Heart left ventricle (tissue), 16 donors: ENCODE data around the gene DIO3. TPM values are rescaled to one million over a fixed set of nuclear protein-coding genes. Genes with fewer than 3 reads are reported as not detected.

Experiments
- ATAC-seq, 4 donors: fragments of 200-7000 bp; cut with Tn5 transposase; one replicate each; pipeline ENCODE4 v1.9.1; 2020 to 2022; ENCODE audit warnings: moderate library complexity in 4 of 4, mild to moderate bottlenecking in 3 of 4, moderate number of reproducible peaks in 1 of 4
- DNase-seq, 5 donors: peaks; one replicate each; pipeline ENCODE4 v3.0.0-alpha.2; 2020
- H3K27ac ChIP-seq, 12 donors: fragments of 200-600 bp; sonication (generic) in 4 of 12; one replicate each; pipeline versions ENCODE4 v1.5.0 to v1.8.0; 2016 to 2022; ENCODE audit warnings: mild to moderate bottlenecking in 2 of 12
- H3K27me3 ChIP-seq, 9 donors: fragments of 200-600 bp; sonication (generic) in 2 of 9; one replicate each; pipeline versions ENCODE4 v1.5.1 to v1.8.0; 2016 to 2022; ENCODE audit warnings: mild to moderate bottlenecking in 3 of 9
- H3K36me3 ChIP-seq, 9 donors: fragments of 200-600 bp; sonication (generic) in 2 of 9; one replicate each; pipeline versions ENCODE4 v1.5.0 to v1.8.0; 2018 to 2022; ENCODE audit warnings: mild to moderate bottlenecking in 2 of 9
- H3K4me1 ChIP-seq, 12 donors: fragments of 200-600 bp; sonication (generic) in 4 of 12; one replicate each; pipeline versions ENCODE4 v1.5.0 to v1.8.0; 2016 to 2022; ENCODE audit warnings: mild to moderate bottlenecking in 3 of 12
- H3K4me3 ChIP-seq, 12 donors: fragments of 200-600 bp; sonication (generic) in 4 of 12; one replicate each; pipeline versions ENCODE4 v1.5.0 to v1.8.0; 2017 to 2022; ENCODE audit warnings: mild to moderate bottlenecking in 9 of 12, moderate library complexity in 4 of 12
- H3K9me3 ChIP-seq, 12 donors: fragments of 200-600 bp; sonication (generic) in 4 of 12; one replicate each; pipeline versions ENCODE4 v1.5.0 to v1.8.0; 2016 to 2022; ENCODE audit warnings: mild to moderate bottlenecking in 1 of 12
- POLR2A ChIP-seq, 2 donors: fragments of 450-650 bp; IDR thresholded peaks; one replicate each; pipeline ENCODE4 v1.6.1; 2017; ENCODE audit warnings: antibody characterized with exemption in 2 of 2, mild to moderate bottlenecking in 2 of 2, moderate library complexity in 2 of 2
- WGBS, 4 donors: extraction: QIAGEN DNeasy Blood & Tissue Kit in 2 of 4; methylation state at CpG; one replicate each; pipeline versions ENCODE4 v1.1.5 to v1.1.7; 2013 to 2018; 5-methylcytosine and 5-hydroxymethylcytosine counted together
- intact Hi-C, 10 donors: fragments of 100-400 bp; cut with DNase I; formaldehyde crosslinking; loops; one replicate each; pipeline versions ENCODE4 v1.11.1 to v1.14.2; 2022
- polyA plus RNA-seq, 2 donors: library from polyadenylated mRNA; stranded (reverse); fragments of 200-250 nt; gene quantifications; one replicate each; pipeline ENCODE4 v1.2.3, GENCODE V29; 2013
- total RNA-seq, 9 donors: library from RNA; depleted of rRNA in 2 of 9; stranded (reverse); fragments of >200 nt in 2 of 9; fragmentation: NEBNext Ultra II Directional in 3 of 9; extraction: Animal tissue kit (Norgen Biotek cat#: 25700) in 3 of 9; gene quantifications; one replicate each; pipeline versions ENCODE4 v1.1.0 to v1.2.4, GENCODE V29; 2016 to 2023
- TF ChIP-seq, protein P1 (sequence below), 12 donors: fragments of 200-600 bp; sonication (generic) in 4 of 12; IDR thresholded peaks; one replicate each; pipeline versions ENCODE4 v1.5.0 to v1.8.0; 2018 to 2022; ENCODE audit warnings: antibody characterized with exemption in 12 of 12, mild to moderate bottlenecking in 5 of 12
- donor health status: ischemic (EF 13 %, LVEDD 7.1; RV severe dilation, severe dysfunction).
- donor health status: healthy with polysubstance abuse.
- donor health status: DM: no; HTN: yes; CAD: no.
- donor health status: DM: no; HTN: no; CAD: no.
- donor health status: ischemic (EF 25% LVEDD 6.9; RV normal size, moderate dysfunction).
- donor health status: ischemic (EF 25% LVEDD 5.7; RV mildly dilated, moderate dysfunction).
- donor health status: healthy.
- donor health status: DM: yes; HTN: yes; CAD: no.
- donor health status: ischemic (EF 35%, LVEDD 5.7; RV mildly dilated, moderate dysfunction).
- donor health status: nonischemic (EF 11% LVEDD 7.7; RV severe dilation, severe dysfunction).
- donor health status: DM: yes; HTN: yes; CAD: no.
- donor health status: PGD.
- donor health status: ischemic (EF 29% LVEDD 5.4; RV normal size, mild dysfunction).
- donor health status: nonischemic (EF 23%, LVEDD 6.1; RV moderate dilation, normal function).

DIO3 gene
- total and polyA plus RNA-seq, 11 donors = 0.12 to 0.48 (median 0.24) TPM; not detected in 6

DNA sequence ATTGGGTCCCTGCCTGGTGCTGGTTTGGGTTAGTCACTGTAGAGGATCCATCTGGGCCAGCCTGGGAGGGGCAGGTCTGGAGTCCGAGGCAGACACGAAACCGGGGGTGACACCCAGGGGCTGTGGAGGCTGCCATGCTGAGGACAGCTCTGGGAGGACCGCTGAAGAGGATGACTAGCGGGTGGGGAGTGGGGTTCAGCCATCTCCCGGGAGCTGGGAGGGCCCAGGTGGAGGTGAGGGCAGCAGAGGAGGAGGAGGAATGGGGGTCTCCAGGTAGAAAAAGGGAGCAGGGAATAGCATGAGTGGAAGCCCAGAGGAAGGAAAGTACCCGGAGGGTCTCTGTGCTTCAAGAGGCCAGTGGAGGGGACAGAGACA lies 4.0 kb upstream of the DIO3 start:
- intact Hi-C loops = no loop called here
- WGBS, 4 donors = 85 to 92% (median 86%) methylated on average over 7 of the region's 7 CpGs

DNA sequence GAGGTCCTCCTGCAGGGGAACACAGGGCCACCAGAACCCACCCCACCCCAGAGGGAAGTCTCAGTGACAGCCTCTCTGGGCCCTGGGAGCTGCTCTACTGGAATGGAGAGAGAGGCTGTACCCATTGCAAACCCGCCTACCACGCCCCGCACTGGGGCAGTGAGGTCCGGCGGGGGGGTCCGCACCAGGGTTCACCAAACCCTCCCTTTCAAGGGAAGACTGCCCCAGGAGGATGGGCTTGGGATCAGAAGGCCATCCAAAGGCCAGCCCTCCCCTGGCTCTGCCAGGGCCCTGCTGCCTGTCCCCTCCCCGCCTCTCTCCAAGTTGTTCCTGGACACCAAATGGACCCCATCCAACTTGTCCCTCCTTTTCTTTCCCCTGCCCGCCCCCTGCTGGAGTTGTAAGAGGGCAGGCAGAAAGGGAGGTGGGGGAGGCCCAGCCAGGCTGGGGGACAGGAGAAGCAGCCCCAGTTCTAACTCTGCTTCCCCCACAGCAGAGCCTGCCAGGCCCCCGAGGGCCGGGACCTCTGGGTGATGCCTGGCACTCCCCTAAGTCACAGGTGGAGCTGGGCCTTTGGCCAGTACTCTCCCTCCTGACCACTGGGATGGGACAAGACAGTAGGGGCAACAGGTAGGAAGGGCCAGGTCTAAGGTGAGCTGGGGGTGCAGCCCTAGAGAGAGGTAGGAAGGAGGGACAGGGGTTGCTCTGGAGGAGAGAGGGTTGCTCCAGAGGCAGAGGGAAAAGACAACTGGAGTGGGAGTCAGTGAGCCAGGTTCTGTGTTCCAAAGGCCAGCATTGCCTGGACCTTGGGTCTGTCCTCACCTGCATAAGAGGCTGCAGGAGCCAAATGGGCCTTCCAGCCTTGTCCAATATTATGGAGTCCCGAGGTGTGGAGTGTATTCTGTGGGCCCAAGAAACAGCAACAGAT lies 3.2 kb upstream of the DIO3 start:
- Histone ChIP-seq H3K9me3 (peaks cover 0 to 18% (median 8%) of the 10 kb centered on the region in 12 donors), H3K4me1 (peaks cover 0 to 11% (median 0%) of the 10 kb centered on the region in 12 donors), H3K27me3 (peaks cover 20 to 80% (median 41%) of the 10 kb centered on the region in 9 donors), H3K27ac (no peak overlapping the region), H3K36me3 (no peaks in the 10 kb centered on the region), H3K4me3 (no peak overlapping the region)
- intact Hi-C loops = no loop called here
- ATAC-seq = no peak
- TF ChIP-seq POLR2A (IDR thresholded peaks at IDR 0.05) = no peak
- TF ChIP-seq, protein P1, sequence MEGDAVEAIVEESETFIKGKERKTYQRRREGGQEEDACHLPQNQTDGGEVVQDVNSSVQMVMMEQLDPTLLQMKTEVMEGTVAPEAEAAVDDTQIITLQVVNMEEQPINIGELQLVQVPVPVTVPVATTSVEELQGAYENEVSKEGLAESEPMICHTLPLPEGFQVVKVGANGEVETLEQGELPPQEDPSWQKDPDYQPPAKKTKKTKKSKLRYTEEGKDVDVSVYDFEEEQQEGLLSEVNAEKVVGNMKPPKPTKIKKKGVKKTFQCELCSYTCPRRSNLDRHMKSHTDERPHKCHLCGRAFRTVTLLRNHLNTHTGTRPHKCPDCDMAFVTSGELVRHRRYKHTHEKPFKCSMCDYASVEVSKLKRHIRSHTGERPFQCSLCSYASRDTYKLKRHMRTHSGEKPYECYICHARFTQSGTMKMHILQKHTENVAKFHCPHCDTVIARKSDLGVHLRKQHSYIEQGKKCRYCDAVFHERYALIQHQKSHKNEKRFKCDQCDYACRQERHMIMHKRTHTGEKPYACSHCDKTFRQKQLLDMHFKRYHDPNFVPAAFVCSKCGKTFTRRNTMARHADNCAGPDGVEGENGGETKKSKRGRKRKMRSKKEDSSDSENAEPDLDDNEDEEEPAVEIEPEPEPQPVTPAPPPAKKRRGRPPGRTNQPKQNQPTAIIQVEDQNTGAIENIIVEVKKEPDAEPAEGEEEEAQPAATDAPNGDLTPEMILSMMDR (IDR thresholded peaks at IDR 0.05) = peak in 1 of 12 donors; percentile 11
- DNase-seq = peak in 2 of 5 donors; percentile 15 to 36
- 80 to 85% (median 82%) methylated on average over 10 to 11 of the region's 11 CpGs for WGBS, 4 donors

More for the DNA sequence above, 4.0 kb upstream of the DIO3 start:
- Histone ChIP-seq H3K4me1 (peaks cover 0 to 11% (median 0%) of the 10 kb centered on the region in 12 donors), H3K27ac (no peak overlapping the region), H3K9me3 (peaks cover 0 to 15% (median 8%) of the 10 kb centered on the region in 12 donors), H3K4me3 (no peak overlapping the region), H3K27me3 (peaks cover 12 to 72% (median 34%) of the 10 kb centered on the region in 9 donors), H3K36me3 (no peaks in the 10 kb centered on the region)
- DNase-seq (peak in 2 of 5 donors; percentile 14 to 36), ATAC-seq (no peak)
- TF ChIP-seq, protein P1 (IDR thresholded peaks at IDR 0.05) = no peak
- no peak for TF ChIP-seq POLR2A (IDR thresholded peaks at IDR 0.05)

DNA sequence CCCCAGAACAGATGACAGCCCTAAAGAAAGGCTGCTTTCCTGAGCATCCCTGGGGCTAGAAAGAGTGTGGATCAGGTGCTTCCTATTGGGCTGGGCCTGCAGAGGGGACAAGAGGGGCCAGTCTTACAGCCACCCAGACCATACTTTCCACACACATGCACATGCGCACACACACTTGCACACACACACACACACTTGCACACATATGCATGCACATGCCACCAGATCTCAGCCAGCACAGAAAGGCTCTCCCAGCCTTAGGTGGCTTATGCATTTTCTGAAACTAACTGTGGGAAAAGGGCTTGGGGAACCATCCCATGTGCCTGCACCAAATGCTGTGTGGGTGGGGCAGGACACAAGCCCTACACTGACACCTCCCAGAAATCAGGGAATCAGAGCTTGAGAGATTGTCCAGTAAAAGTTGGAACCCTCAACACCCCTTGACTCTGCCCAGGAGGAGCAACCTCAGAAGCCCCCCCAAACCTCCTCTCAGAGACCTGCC lies 2.5 kb upstream of the DIO3 start:
- Histone ChIP-seq H3K4me3 (no peak overlapping the region), H3K36me3 (no peaks in the 10 kb centered on the region), H3K9me3 (peaks cover 0 to 18% (median 8%) of the 10 kb centered on the region in 12 donors), H3K4me1 (peaks cover 0 to 11% (median 0%) of the 10 kb centered on the region in 12 donors), H3K27me3 (peaks cover 27 to 84% (median 48%) of the 10 kb centered on the region in 9 donors), H3K27ac (no peak overlapping the region)
- WGBS, 4 donors = 91 to 100% (median 94%) methylated on average over 1 of the region's 1 CpG
- ATAC-seq = no peak
- TF ChIP-seq, protein P1 (IDR thresholded peaks at IDR 0.05) = no peak
- TF ChIP-seq POLR2A (IDR thresholded peaks at IDR 0.05) = no peak
- peak in 1 of 5 donors; percentile 17 for DNase-seq
- intact Hi-C loops = no loop called here

DNA sequence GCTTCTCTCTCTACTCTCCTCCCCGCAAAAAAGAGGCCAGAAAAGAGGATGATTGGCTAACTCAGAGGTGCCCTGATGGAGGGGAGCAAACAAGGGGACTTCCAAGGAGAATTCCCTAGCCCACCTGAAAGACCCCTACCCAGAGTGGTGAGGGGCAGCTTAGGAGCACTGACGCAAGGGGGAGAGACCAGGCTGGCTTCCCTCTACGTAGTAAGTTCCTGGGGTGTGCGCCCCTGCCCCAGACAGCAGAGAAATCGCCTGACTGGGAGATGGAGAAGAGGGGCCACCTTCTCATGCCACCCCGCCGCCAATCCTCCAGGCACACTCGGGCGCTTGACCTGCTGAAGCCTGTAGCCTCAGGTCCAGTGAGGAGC lies 2.1 kb upstream of the DIO3 start:
- 28 to 38% (median 30%) methylated on average over 7 to 9 of the region's 9 CpGs for WGBS, 4 donors
- DNase-seq (no peak), ATAC-seq (no peak)
- H3K36me3 ChIP-seq = no peaks in the 10 kb centered on the region
- peaks cover 0 to 18% (median 8%) of the 10 kb centered on the region in 12 donors for H3K9me3 ChIP-seq
- TF ChIP-seq POLR2A (IDR thresholded peaks at IDR 0.05) = no peak
- TF ChIP-seq, protein P1 (IDR thresholded peaks at IDR 0.05) = no peak
- H3K27ac ChIP-seq = peak overlapping the region in 1 of 12 donors; percentile 62
- intact Hi-C loops = no loop called here
- H3K27me3 ChIP-seq = peaks cover 31 to 84% (median 53%) of the 10 kb centered on the region in 9 donors
- H3K4me1 ChIP-seq = peaks cover 0 to 16% (median 0%) of the 10 kb centered on the region in 12 donors
- H3K4me3 ChIP-seq = peak overlapping the region in 7 of 12 donors; percentile 37 to 51 (median 44)
